SIG-M5 (cell line): Measurements from ENCODE around the gene ALG1.
"Not testable (repeated sequence)": the region's sequence is repeated elsewhere in the genome, so short reads cannot be mapped to it uniquely, and the experiment has no call there.

ENCODE experiments used
- DNase-seq: peaks from one replicate; lab custom pipeline; 2025; lab: John Stamatoyannopoulos, UW

The ALG1 gene

DNA sequence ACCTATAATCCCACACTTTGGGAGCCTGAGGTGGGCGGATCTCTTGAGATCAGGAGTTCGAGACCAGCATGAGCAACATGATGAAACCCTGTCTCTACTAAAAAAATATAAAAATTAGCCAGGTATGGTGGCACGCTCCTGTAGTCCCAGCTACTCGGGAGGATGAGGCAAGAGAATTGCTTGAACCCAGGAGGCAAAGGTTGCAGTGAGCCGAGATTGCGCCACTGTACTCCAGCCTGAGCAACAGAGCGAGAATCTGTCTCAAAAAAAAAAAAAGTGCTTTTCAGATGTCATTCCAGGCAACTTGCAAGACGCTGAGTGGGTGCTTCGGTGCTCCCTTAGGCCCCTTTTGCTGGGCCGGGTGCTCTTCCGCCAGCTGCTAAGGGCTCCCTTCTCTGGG is 27.1 kb upstream of the ALG1 start:
- not testable (repeated sequence) for DNase-seq

DNA sequence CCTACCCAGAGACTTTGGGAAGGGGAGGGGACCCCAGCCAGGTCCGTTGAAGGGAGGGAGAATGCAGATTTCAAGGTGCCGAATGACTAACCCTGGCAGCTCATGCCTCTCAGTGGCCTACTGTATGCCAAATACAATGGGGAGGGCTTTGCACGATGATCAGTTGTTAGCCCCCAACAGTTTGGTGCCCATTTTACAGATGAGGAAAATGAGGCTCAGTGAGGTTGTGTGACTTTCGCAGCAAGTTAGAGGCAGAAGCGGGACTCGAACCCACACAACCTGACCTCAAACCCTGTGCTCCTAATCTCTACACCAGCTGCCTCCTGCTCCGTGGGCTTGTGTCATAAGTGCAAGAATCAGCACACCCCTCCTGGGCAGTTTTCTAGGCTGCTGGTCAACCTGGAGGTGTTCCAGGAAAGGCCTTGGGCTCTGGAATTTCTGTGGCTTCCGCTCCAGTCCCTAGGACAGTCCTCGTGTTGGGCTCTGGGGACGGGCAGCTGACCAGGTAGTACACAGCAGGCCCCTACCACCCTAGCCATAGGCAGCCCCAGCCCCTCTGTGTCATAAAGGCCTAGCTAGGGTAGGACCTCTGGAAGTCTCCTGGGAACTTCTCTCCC is 26.0 kb upstream of the ALG1 start:
- DNase-seq = no peak

DNA sequence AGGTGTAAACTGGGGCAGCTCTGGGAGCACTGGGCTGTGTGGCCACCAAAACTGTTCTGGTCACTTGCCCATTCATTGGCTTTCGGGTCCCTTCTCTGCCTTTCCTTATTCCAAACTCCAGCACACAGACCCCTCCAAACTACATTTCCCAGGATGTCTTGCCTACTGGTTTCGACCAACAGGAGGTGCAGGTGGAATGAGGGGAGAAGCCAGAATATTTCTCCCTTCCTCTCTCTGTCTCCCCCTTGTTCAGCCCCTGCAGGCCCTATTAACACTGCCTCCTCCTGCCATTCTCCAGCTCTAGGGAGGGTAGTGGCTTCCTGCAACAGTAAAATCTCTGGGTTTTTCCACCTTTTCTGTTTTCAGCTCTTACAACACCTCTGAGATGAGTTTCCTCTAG is 24.7 kb upstream of the ALG1 start:
- DNase-seq = no peak

DNA sequence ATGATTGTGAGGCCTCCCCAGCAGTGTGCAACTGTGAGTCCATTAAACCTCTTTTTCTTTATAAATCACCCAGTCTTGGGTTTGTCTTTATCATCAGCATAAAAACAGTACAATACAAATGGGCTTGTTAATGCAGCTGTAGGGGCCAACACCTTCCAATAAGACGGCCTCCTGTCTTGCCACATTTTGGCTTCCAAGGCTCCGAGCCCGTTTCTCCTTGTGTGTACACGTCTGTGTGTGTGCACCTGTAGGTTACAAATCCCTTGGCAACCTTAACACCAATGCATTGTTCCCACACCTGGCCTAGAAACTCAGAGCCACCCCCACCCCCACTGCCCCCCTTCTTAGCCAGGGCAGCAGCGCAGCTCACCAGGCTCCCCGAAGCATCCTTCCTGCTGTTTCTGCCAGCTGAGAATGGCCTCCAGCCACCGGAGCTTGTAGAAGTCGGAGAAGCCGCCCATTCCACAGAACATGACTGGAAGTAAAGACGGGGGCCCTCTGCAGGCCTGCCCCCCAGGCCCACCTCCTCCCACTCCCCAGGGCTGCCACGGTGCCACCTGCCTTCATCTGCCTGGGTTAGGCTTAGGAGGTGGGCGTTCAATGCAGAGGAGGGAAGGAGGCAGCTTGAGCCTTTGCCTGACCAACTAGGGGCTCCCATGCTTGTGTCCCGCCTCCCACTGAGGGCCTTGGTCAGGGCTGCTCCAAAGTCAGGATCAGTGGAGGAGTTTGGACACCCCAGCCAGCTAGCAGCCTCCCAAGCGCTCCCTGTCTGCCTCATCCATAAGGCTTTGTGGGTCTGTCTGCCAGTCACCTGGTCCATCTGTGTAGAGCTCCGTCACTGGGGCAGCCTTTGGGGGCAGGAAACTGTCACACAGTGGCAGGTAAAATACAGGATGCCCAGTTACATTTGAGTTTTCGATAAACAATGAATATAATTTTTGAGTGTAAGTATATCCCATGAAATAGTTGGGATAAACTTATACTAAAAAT is 16.5 kb upstream of the ALG1 start:
- no peak for DNase-seq

DNA sequence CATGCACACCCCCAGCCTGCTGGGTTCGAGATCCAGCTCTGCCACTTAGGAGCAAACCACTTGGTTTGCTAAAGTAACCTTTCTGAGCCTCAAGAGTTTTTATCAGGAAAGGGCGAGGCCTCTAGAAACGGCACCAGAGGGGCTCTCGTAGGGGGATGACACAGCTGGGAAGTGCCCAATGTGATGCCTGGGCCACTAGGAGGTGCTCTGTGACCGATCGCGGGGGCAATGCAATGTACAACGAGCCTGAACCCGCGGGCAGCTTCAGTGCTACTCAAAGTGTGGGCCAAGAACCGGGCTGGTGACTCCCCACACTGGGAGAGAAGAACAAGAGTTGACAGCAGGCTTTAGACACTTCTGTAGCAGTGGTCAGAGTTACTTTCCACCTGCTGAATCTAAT is 15.3 kb upstream of the ALG1 start:
- no peak for DNase-seq

DNA sequence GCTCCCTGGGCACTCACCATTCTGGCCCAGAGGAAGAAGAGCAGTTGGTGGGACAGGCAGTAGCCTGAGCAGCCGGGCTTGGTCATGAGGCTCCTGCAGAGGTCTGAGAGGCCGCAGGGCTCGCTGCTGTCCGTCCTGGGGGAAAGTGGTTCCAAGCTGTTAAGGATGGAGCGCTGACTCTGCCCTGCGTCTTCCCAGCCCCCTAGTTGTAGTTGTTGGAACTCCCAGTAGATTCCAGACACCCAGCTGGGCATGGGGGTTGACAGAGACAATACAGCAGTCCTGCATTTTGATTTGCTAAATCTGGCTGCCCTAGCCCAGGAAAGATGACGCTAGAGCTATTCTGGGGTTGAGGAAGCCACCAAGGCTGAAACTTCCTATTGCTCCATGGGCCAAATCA is 13.2 kb upstream of the ALG1 start:
- DNase-seq = no peak

DNA sequence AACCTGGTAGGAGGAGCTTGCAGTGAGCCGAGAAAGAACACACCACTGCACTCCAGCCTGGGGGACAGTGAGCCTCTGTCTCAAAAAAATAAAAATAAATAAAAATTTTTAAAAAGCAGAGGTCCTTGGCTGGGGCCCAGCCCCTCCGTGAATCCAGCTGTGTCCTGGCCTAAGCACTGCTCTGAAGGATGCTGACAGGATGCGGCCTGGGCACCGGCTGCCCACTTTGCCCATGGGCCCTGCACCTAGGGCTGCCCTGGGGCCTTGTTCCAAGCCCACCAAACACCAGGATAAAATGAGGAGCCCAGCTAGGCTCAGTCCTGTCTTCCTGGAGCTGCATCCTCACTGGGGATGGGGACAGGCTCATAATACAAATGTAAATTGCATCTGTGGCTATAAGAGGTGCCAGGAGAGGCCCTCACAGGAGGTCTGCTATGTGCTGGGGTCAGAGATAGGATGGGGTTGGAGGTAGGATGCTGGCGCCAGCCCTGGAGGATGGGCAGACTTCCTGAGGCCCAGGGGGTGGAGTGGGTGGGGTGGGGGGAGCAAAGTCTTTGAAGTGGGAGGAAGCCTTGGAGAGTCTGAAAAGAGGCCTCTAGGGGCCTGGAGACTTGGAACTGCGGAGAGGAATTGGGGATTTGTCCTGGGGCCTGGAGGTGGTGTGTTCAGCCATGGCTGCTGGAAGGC is 12.1 kb upstream of the ALG1 start:
- DNase-seq = no peak

DNA sequence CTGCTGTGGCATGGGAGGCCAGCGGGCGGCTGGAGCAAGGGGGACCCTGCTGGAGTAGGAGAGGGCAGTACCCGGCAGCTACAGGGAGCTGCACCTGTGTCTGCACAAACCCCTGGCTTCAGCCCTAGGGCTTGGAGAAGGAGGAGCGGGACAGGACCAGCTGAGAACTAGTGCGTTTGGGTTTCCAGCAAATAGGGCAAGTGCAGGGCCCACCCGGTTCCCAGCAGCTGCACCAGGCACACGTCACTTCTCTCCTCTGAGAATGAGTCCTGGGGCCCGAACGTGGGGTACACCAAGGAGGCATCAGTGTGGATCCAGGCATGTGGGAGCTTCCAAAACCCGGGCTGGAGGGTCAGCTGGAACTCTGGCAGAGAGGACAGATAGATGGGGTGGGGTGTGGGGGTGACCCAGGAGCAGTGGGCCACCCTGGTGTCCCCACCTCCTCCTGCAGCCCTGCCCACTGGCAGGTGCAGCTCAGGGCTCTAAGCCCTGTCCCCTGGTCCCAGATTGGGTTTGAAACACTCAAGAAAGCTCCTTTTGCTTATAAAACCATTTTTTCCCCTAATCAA is 11.5 kb upstream of the ALG1 start:
- no peak for DNase-seq

DNA sequence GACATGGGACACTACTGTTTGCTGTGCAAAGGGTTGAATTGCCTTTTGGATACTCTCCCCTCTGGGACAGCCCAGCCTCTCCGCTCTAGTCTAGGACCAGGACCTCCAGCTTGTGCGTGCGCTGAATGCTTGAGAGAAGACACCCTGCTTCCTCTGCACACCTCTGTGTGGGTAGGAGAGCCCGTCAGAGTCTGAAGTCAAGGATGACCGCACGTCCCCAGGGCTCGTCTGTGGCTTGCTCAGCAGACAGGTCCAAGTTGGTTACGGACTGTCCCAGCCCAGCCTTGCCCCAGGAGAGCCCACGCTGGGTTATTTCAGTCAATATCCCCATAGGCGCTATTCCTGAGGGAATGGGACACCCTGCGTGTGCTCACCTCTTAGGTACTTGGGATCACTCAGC is 9.6 kb upstream of the ALG1 start:
- DNase-seq = no peak

DNA sequence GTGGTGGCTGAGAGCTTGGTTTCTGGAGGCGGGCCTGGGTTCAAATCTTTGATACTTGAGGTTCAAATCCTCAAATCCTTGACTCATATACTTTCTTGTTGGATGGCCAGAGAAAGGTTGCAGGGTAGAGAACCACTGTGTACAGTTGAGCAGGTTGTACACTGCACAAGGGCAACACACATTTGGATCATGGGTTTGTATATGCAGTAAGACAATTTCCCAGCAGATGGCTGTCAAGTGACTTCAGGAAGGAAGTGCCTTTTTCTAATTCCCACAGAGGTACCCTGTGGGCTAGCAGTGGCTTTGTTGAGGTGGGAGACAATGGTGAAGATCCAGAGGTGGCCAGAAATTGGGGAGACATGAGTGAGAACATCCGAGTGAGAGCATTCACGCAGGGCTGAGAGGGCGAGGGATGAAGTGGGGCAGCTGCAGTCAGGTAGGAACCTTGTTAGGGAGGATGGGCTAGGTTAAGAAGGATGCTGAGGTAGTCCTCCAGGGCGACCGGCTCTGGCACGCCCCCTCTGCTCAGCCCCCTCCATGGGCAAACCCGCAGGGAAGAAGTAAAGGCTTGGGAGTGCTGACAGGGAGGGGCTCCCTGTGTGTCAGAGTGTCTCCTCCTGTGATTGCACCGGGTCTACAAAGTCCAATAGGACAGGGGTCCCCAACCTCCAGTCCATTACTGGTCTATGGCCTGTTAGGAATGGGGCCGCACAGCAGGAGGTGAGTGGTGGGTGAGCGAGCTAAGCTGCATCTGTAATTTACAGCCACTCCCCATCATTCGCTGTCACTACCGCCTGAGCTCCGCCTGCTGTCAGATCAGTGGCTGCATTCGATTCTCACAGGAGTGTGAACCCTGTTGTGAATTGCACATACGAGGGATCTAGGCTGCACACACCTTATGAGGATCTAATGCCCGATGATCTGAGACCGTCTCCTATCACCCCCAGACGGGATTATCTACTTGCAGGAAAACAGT is 8.6 kb upstream of the ALG1 start:
- no peak for DNase-seq

DNA sequence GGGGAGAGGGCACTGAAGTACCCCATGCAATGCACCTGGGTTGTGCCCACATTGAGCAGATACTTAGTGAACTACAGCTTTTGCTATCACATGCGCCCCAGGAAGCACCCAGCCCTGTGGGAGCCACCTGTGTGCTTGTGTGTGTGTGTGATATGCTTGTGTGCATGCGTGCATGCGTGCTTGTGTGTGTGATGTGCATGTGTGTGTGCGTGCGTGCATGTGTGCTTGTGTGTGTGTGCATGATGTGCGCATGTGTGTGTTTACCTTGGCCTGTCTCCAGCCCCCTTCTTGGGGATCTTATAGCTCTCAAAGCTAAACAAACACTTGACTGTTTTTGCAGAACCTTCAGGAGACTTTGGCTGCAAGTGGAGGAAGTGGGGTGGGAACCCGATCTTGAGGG is 6.7 kb upstream of the ALG1 start:
- no peak for DNase-seq

DNA sequence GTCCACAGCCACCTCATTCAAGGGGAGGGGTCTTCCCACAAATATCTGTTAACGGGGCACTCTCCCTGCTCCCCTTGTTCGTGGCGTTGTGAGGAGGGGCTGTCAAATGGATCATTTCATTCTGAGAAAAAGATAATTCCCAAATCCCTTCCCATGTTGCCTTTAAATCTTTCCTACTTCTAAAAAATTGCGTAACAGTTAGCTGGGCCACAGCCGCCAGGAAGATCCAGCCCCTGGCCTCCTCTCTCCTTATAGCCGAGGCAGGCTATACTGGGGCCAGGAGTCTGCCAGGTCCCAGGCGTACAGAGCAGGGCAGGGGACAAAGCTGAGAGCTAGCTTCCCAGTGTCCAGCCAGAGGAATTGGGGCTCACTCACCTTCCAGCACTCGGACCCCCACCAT is 6.3 kb upstream of the ALG1 start:
- DNase-seq = no peak

DNA sequence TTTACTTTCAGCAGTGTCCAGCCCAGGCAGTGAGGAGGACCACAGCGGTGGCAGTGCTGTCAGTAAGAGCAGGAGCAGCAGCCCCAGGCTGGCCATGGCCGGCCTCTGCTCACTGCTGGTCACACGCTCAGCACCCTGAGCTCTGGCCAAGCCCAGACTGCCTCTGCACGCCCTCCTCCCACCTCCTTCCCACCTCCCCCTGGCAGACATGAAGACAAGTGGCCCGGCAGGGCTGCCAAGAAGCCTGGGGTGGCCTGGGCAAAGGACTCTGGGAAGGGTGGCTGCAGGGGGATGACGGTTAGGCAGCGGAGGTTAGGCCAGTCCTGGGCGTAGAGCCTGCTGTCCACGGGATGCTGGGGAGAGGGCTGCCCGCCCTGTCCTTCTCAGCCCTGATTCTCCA is 5.8 kb upstream of the ALG1 start, which contains the start of gene C16orf89:
Gene C16orf89 (minus strand): TSS at position 144 of the 400 bp plus-strand sequence. CDS start 48 bp downstream, at position 96.
- no peak for DNase-seq

DNA sequence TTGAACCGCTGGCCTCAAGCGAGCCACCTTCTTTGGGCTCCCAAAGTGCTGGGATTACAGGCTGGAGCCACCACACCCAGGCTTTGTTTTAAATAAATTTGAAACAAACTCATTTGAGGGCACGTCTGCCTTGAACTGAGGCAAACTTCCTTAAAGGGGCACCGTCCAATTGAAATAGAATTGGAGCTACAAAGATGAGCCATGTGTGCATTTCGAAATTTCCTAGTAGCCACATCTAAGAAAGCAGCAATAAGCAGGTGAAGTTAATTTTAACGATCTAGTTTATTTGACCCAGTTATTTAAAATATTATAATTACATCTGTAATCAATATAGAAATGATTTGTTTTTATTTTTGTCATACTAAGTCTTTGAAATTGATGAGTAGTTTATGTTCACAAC is 5.1 kb upstream of the ALG1 start:
- no peak for DNase-seq

DNA sequence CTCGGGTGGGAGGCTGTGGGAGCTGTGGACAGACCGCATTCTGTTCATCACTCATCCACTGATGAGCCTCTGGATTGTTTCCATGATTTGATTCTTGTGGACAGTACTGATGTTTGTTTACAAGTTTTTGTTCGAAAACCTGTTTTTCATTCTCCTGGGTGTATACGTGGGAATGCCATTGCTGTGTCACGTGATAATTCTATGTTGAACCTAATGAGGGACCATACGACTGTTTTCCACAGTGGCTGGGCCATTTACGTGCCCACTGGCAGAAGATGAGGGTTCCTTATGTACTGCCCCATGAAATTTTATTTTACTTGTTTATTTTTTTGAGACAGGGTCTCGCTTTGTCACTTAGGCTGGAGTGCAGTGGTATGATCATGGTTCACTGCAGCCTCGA is 2.6 kb upstream of the ALG1 start:
- DNase-seq = no peak

DNA sequence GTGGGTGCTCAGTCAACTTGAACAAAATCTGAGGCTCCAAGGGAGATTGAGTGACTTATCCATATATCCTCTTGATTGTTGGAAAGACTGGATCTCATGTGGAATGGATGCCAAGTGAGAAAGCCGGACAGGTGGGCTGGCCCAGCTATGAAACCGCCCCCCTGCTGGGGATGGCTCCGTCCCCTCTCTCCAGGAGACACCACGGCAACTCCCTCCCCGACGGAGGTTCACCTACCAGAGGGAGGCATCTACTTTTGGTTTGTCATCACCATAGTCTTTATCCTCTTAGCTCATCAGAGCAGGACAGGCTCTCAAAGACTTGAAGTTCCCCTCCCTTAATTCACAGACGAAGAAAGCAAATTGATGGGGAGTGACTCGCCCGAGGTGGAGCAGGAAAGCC is 1.8 kb upstream of the ALG1 start:
- no peak for DNase-seq

DNA sequence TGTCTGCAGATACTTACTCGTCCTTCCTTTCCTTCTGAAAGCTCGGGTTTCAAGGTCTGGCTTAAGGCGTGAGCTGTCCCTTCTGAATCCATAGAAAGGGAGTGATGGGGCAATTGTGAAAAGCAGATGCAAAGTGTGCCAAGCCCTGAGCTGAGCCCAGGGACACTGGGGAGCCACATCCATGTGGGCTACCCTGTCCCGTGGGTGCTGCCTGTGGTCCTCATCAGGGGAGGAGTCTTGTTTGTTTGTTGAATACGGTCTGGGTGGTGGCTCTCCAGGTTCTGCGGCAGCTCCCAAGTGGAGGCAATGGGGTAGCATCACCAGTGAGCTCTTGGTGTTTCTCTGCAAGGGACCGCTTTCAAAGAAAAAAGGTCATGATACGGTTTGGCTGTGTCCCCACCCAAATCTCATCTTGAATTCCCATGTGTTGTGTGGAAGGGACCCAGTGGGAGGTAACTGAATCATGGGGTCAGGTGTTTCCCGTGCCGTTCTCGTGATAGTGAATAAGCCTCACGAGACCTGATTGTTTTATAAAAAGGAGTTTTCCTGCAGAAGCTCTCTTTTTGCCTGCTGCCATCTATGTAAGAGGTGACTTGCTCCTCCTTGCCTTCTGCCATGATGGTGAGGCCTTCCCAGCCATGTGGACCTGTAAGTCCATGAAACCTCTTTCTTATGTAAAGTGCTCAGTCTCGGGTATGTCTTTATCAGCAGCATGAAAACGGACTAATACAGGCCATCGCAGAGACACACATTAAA is 1.0 kb upstream of the ALG1 start:
- DNase-seq = no peak

DNA sequence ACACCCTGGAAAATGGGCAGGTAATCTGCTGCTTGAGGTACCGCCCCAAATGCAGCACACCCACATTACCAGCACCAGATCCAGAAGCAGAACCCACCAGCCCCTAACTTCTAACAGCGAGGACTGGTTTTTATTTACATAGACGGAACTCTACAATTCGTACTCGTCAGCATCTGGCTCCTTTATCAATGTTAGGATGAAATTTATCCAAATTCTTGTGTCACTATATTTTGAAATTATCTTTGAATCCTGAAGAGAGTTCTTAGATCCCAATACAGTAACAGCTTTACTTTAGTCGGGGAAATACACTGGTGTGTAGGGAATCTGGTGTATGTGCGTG is 332 bp upstream of the ALG1 start:
- no peak for DNase-seq

DNA sequence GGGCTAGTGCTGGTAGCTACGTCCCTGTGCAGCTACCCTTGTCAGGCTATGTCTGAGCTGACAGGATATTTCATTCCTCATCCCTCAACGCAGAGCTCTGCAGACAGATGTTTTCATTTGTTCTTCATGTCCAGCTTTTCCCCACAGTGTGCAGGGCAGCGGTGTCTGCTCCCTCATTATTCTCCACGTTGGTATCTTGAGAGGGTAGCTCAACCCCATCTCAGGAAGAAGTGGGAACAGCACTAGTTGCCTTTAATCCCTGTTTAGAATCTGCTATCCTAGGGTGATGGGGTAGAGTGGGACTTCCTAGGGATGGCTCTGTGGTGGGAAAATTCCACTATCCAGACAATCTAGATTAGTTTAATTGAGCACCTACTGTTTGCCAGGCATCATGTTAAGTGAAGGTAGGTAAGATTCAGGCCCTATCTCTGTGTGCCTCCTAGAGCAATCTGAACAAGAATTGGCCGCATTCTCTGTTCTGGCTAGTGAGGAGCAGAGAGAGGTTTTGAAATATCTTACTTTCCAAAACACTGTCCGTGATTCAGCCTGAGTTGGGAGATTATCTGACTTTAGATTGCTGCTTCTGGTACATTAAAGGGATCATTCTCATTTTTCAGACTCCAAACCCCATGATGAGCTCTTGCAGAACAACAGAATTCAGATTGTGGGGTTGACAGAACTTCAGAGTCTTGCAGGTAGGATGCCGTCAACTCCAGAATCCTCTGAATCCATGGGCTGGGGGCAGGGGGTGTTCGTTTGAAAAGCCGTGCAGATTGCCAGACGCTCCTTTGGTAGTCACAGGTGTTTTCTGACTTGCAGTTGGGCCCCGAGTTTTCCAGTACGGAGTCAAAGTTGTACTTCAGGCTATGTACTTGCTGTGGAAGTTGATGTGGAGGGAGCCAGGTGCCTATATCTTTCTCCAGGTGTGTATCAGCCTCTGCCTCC is 963 bp downstream of the ALG1 start:
- no peak for DNase-seq

DNA sequence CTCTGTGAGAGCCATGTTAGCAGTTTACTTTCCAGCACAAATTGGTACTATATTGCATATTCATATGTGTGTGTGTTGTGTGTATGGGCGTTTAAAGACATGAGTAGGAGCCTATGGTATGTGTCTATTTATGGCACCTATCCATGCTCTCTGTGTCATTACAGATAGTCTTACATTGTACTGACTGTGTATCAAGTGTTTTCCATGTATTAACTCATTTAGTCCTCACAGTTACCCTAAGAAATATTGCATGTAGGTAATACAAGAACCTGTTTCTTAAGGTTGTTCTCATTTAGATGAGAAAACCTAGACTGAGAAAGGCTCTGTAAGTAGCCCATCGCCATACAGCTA is 1.6 kb downstream of the ALG1 start:
- no peak for DNase-seq
